ENCODE data around the gene SARDH. TPM values are rescaled to one million over a fixed set of nuclear protein-coding genes. Genes with fewer than 3 reads are reported as not detected.
"Not testable (repeated sequence)": the region's sequence is repeated elsewhere in the genome, so short reads cannot be mapped to it uniquely, and the experiment has no call there.

SARDH gene
- total and polyA plus RNA-seq, 3 experiments from 2014 or later = 1.3 to 2.0 (median 1.8) TPM

DNA sequence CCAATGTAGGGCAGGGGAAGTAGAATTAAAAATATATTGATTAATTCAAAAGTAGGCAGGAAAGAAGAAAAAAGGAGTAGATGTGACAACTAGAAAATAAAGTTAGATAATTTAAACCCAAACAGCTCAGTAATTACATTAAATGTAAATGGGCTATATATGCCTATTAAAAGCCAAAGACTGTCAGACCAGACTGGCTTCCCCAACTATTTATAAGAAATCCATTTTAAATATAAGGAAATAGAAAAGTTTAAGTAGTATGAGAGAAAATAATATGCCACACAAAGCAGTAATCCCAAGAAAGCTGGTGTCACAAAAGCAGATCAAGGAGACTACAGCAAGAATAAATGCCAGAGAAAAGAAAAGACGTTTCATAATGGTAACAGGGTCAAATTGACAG, 28.9 kb upstream of the SARDH start:
- H3K27ac ChIP-seq (ENCODE audit: low read depth, low read length) = no peak overlapping the region
- Mint-ChIP-seq H3K27ac (peak overlapping the region in 1 of 8 donors; percentile 56), H3K27me3 (no peaks in the 10 kb centered on the region), H3K4me1 (no peaks in the 10 kb centered on the region), H3K9me3 (peaks cover 9 to 21% (median 18%) of the 10 kb centered on the region in 5 donors), H3K36me3 (peaks cover 0 to 30% (median 2%) of the 10 kb centered on the region in 3 donors), H3K4me3 (no peak overlapping the region)
- POLR2A ChIA-PET = no interaction called here
- H3K27me3 ChIP-seq (ENCODE audit: insufficient read depth, low read length, poor library complexity, severe bottlenecking) = no peaks in the 10 kb centered on the region
- H3K4me3 ChIP-seq (ENCODE audit: low read length) = no peak overlapping the region
- no peak for DNase-seq
- H3K9me3 ChIP-seq (ENCODE audit: low read length) = peaks cover 7% of the 10 kb centered on the region
- CTCF ChIA-PET = no interaction called here
- no peaks in the 10 kb centered on the region for H3K36me3 ChIP-seq (ENCODE audit: insufficient read depth, low read length)
- no peaks in the 10 kb centered on the region for H3K4me1 ChIP-seq (ENCODE audit: insufficient read depth, low read length)

DNA sequence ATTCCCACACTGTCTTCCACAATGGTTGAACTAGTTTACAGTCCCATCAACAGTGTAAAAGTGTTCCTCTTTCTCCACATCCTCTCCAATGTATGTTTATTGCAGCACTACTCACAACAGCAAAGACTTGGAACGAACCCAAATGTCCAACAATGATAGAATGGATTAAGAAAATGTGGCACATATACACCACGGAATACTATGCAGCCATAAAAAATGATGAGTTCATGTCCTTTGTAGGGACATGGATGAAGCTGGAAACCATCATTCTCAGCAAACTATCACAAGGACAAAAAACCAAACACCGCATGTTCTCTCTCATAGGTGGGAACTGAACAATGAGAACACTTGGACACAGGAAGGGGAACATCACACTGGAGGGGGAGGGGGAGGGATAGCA, 28.1 kb upstream of the SARDH start:
- H3K4me1 ChIP-seq (ENCODE audit: insufficient read depth, low read length); H3K4me1 Mint-ChIP-seq; H3K4me3 ChIP-seq (ENCODE audit: low read length); H3K36me3 ChIP-seq (ENCODE audit: insufficient read depth, low read length); H3K27ac Mint-ChIP-seq; H3K9me3 ChIP-seq (ENCODE audit: low read length); POLR2A ChIA-PET; H3K4me3 Mint-ChIP-seq; H3K27me3 ChIP-seq (ENCODE audit: insufficient read depth, low read length, poor library complexity, severe bottlenecking); H3K27me3 Mint-ChIP-seq; H3K27ac ChIP-seq (ENCODE audit: low read depth, low read length); DNase-seq; CTCF ChIA-PET: not testable (repeated sequence)
- H3K9me3 Mint-ChIP-seq = peaks cover 9 to 21% (median 18%) of the 10 kb centered on the region in 5 donors
- H3K36me3 Mint-ChIP-seq = peaks cover 0 to 30% (median 2%) of the 10 kb centered on the region in 3 donors

DNA sequence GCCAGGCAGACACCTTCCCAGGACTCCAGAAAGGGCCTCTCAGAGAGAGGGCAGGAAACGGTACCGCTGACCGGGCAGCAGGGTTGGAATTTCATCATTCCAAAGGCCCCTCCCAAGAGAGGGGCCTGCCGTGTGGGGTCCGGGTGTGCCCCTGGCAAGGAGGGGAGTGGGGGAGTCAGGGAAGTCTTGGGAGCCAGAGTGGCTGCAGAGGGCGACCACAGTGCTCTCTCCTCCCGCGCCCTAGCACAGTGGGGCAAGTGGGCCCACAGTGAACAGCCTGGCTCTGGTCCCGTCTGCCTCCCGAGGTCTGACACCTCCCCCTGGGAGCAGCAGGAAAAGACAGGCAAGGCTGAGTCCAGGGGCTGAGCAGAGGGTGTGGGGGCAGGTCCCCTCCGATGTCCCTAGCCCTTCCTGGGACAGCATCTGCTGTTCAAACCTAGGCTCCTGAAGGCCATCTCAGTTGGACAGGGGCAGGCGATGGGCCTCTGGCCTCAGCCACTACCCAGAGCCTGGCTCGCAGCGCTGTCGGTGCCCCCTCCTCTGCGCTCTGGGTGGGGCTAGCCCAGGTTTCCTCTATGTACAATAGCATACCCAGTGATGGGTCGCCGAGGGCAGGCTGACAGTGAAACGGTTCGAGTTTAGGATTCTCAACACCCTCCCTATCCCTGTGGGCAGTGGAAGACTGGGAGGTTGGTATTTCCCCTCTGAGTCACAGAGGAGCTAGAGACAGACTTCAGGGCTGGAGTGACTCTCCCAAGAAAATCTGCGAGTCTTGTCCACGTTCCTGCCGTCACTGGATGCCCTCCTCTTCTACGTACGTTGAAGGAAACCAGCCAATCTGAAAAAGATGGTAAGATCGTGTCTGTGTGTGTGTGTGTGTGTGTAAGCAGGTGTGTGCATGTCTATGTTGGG, 25.4 kb upstream of the SARDH start:
- DNase-seq = no peak
- Mint-ChIP-seq H3K4me3 (no peak overlapping the region), H3K27me3 (peaks cover 0 to 2% of the 10 kb centered on the region in 2 donors), H3K9me3 (peaks cover 9 to 21% (median 18%) of the 10 kb centered on the region in 5 donors), H3K4me1 (no peaks in the 10 kb centered on the region), H3K27ac (no peak overlapping the region), H3K36me3 (peaks cover 0 to 29% (median 3%) of the 10 kb centered on the region in 3 donors)
- Histone ChIP-seq H3K4me3 (ENCODE audit: low read length) (no peak overlapping the region), H3K9me3 (ENCODE audit: low read length) (peaks cover 7% of the 10 kb centered on the region), H3K4me1 (ENCODE audit: insufficient read depth, low read length) (no peaks in the 10 kb centered on the region), H3K36me3 (ENCODE audit: insufficient read depth, low read length) (no peaks in the 10 kb centered on the region), H3K27ac (ENCODE audit: low read depth, low read length) (no peak overlapping the region), H3K27me3 (ENCODE audit: insufficient read depth, low read length, poor library complexity, severe bottlenecking) (no peaks in the 10 kb centered on the region)
- CTCF ChIA-PET = no interaction called here
- POLR2A ChIA-PET = no interaction called here

DNA sequence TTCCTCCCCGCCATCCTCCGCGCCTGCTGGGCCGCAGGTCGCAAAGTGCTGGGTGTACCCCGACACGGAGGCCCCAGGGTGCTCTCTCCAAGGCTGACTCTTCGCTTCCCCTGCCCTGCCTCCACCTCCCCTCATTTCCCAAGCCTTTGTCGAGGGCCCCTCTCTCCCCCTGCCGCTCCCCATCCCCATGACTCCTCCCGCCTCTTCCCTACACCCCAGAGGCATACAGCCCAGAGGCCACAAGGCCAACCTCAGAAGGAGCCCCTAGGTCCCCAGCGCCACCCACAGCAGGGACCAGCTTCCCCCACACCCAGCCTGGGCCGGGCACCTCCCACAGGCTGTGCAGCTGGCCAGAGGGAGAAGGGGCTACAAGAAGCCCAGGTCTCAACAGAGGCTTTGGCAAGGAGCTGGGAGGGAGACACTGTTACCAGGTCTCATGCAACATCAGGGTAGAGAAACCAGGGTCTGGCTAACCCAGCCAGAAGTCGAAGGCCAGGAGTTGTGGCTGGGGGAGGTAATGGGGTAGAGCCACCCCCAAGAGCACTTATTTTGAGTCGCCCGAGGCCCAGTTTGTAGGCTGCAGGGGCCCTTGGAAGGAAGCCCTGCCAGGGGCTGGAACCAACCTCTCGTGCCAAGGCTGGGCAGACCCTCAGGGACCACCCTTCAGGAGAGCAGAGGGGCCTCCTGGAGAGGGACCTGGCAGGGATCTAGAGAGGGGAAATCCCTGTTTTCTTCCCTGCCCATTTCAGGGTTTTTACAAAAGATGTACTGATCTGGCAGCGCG, 24.5 kb upstream of the SARDH start:
- Mint-ChIP-seq H3K27me3 (peaks cover 0 to 6% of the 10 kb centered on the region in 2 donors), H3K4me3 (no peak overlapping the region), H3K27ac (no peak overlapping the region), H3K36me3 (peaks cover 0 to 22% (median 3%) of the 10 kb centered on the region in 3 donors), H3K4me1 (no peaks in the 10 kb centered on the region), H3K9me3 (peaks cover 9 to 19% (median 18%) of the 10 kb centered on the region in 5 donors)
- no peak overlapping the region for H3K4me3 ChIP-seq (ENCODE audit: low read length)
- peaks cover 6% of the 10 kb centered on the region for H3K9me3 ChIP-seq (ENCODE audit: low read length)
- CTCF ChIA-PET = no interaction called here
- H3K27ac ChIP-seq (ENCODE audit: low read depth, low read length) = no peak overlapping the region
- no peak for DNase-seq
- no peaks in the 10 kb centered on the region for H3K36me3 ChIP-seq (ENCODE audit: insufficient read depth, low read length)
- H3K4me1 ChIP-seq (ENCODE audit: insufficient read depth, low read length) = no peaks in the 10 kb centered on the region
- POLR2A ChIA-PET = no interaction called here
- no peaks in the 10 kb centered on the region for H3K27me3 ChIP-seq (ENCODE audit: insufficient read depth, low read length, poor library complexity, severe bottlenecking)

DNA sequence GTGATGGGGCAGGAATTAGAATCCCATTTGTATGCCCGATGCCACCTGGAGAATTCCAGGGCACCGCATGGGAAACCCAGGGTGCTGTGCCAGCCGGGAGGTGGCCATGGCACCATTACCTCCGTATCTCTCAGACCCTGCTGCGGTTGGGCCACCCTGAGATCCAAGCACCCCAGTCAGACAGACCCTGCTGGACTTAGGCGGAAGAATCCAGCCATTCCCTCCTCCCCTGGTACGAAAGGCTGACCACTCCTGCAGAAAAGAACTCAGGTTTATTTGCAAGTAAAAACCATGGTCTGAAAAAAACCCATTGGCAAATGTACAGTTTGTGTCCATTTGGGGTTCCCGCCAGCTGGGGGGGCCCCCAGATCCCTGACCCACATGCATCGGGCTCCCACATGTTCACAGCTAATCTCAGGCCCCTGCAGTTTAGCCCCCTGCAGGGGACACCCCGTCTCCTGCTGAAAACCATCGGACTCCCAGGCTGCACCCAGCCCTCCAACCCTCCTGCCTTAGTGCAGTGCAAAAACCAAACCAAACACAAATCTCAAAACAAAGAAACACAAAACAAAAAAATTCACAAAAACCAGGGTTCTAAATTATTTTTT, 23.6 kb upstream of the SARDH start:
- CTCF ChIA-PET = no interaction called here
- peaks cover 6 to 16% (median 11%) of the 10 kb centered on the region in 5 donors for H3K9me3 Mint-ChIP-seq
- H3K4me1 Mint-ChIP-seq = no peaks in the 10 kb centered on the region

DNA sequence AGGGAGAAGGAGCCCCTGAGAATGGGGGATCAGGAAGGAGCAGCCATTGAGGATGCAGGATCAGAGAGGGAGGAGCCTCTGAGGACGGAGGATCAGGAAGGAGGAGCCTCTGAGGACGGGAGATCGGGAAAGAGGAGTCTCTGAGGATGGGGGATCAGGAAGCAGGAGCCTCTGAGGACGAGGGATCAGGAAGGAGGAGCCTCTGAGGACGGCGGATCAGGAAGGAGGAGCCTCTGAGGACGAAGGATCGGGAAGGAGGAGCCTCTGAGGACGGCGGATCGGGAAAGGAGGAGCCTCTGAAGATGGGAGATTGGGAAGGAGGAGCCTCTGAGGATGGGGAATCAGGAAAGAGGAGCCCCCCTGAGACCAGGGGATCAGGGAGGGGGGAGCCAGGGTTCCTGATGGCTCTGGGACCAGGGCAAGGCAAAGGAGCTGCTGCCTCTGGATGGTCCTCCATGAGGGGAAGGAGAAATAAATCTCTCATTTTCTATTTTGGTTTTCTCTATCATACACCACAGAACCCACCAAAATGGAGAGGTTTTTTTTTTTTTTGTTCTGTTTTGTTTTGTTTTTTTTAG, 22.6 kb upstream of the SARDH start:
- no peaks in the 10 kb centered on the region for H3K4me1 Mint-ChIP-seq
- Histone ChIP-seq H3K9me3 (ENCODE audit: low read length) (no peaks in the 10 kb centered on the region), H3K27me3 (ENCODE audit: insufficient read depth, low read length, poor library complexity, severe bottlenecking) (no peaks in the 10 kb centered on the region), H3K4me1 (ENCODE audit: insufficient read depth, low read length) (no peaks in the 10 kb centered on the region), H3K27ac (ENCODE audit: low read depth, low read length) (no peak overlapping the region), H3K4me3 (ENCODE audit: low read length) (no peak overlapping the region), H3K36me3 (ENCODE audit: insufficient read depth, low read length) (no peaks in the 10 kb centered on the region)
- ChIA-PET CTCF (no interaction called here), POLR2A (no interaction called here)
- H3K27me3 Mint-ChIP-seq = peaks cover 1 to 6% of the 10 kb centered on the region in 2 donors
- peaks cover 3 to 9% (median 7%) of the 10 kb centered on the region in 5 donors for H3K9me3 Mint-ChIP-seq
- H3K27ac Mint-ChIP-seq = no peak overlapping the region
- no peak overlapping the region for H3K4me3 Mint-ChIP-seq
- DNase-seq = no peak
- H3K36me3 Mint-ChIP-seq = peaks cover 0 to 11% (median 1%) of the 10 kb centered on the region in 3 donors

More for the DNA sequence above, 23.6 kb upstream of the SARDH start:
- Histone ChIP-seq H3K36me3 (ENCODE audit: insufficient read depth, low read length) (no peaks in the 10 kb centered on the region), H3K27me3 (ENCODE audit: insufficient read depth, low read length, poor library complexity, severe bottlenecking) (no peaks in the 10 kb centered on the region), H3K4me1 (ENCODE audit: insufficient read depth, low read length) (no peaks in the 10 kb centered on the region), H3K27ac (ENCODE audit: low read depth, low read length) (no peak overlapping the region), H3K9me3 (ENCODE audit: low read length) (no peaks in the 10 kb centered on the region), H3K4me3 (ENCODE audit: low read length) (no peak overlapping the region)
- Mint-ChIP-seq H3K27ac (no peak overlapping the region), H3K4me3 (no peak overlapping the region), H3K36me3 (peaks cover 0 to 13% (median 2%) of the 10 kb centered on the region in 3 donors), H3K27me3 (peaks cover 0 to 6% of the 10 kb centered on the region in 2 donors)
- POLR2A ChIA-PET = no interaction called here
- DNase-seq = no peak

DNA sequence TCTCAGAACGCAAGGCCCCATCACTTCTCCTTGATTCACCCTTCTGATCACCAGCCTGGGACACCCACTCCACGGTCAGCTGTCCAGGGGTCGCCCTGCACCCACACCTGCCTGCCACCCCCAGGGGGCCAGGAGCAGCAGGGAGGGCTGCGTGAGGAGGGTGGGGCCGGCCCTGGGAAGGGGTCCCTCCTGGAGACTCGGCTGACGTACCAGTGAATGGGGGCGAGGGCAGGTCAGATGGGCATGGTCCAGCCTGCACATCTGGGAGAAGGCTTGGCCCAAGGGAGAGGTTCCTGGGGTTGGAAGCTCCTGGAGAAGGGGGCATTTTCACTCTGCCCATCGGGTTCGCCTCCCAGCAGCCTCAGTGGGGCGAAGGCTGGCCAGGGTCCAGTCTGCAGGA, 21.8 kb upstream of the SARDH start:
- H3K27ac ChIP-seq (ENCODE audit: low read depth, low read length) = no peak overlapping the region
- Mint-ChIP-seq H3K9me3 (peaks cover 0 to 5% (median 3%) of the 10 kb centered on the region in 5 donors), H3K4me1 (no peaks in the 10 kb centered on the region), H3K27ac (no peak overlapping the region), H3K4me3 (no peak overlapping the region), H3K36me3 (peaks cover 0 to 11% (median 1%) of the 10 kb centered on the region in 3 donors), H3K27me3 (peaks cover 1 to 6% of the 10 kb centered on the region in 2 donors)
- H3K9me3 ChIP-seq (ENCODE audit: low read length) = no peaks in the 10 kb centered on the region
- no peaks in the 10 kb centered on the region for H3K27me3 ChIP-seq (ENCODE audit: insufficient read depth, low read length, poor library complexity, severe bottlenecking)
- H3K4me1 ChIP-seq (ENCODE audit: insufficient read depth, low read length) = no peaks in the 10 kb centered on the region
- no peaks in the 10 kb centered on the region for H3K36me3 ChIP-seq (ENCODE audit: insufficient read depth, low read length)
- no peak overlapping the region for H3K4me3 ChIP-seq (ENCODE audit: low read length)
- DNase-seq = no peak
- ChIA-PET CTCF (no interaction called here), POLR2A (no interaction called here)
